Transverse colon (tissue), 4 donors: ENCODE measurements around the gene SLC18B1.

Source experiments
- CTCF ChIP-seq, 5 experiments: fragments of 200-600 bp in 3 of 5; fragments of 450-650 bp in 2 of 5; sonication (generic) in 3 of 5; IDR thresholded peaks; 1 replicate in 2 of 5; 2 replicates in 3 of 5; pipeline ENCODE4 v1.5.1; 2016 to 2017; ENCODE audit warnings: antibody characterized with exemption in 5 of 5, inconsistent platforms in 3 of 5, mild to moderate bottlenecking in 2 of 5, moderate library complexity in 1 of 5
- POLR2A ChIP-seq: fragments of 450-650 bp; IDR thresholded peaks from one replicate; pipeline ENCODE4 v1.6.1; 2016; ENCODE audit warnings: antibody characterized with exemption, mild to moderate bottlenecking, moderate library complexity
- POLR2AphosphoS5 ChIP-seq, 3 donors: sonication (generic); formaldehyde crosslinking; IDR thresholded peaks; one replicate each; pipeline ENCODE4 v1.6.1; 2016; ENCODE audit warnings: antibody characterized with exemption in 3 of 3

- TF ChIP-seq POLR2A (no peak), POLR2AphosphoS5 (IDR thresholded peaks at IDR 0.05) (no peak), CTCF (IDR thresholded peaks at IDR 0.05) (no peak)
Measured at GRCh38 chr6:132751306-132751705, 47.1 kb downstream of the SLC18B1 start.
